SU-DHL-6 (cell line): Measurements from ENCODE around the gene AMHR2.
"Not testable (repeated sequence)": the region's sequence is repeated elsewhere in the genome, so short reads cannot be mapped to it uniquely, and the experiment has no call there.

Experiments
- H2AFZ ChIP-seq: fragments of 200-600 bp; sonication (generic); 2 replicates; pipeline ENCODE4 v1.6.1; 2014; ENCODE audit warnings: low read depth, mild to moderate bottlenecking, moderate library complexity, mixed read lengths, antibody characterized with exemption, low read length; ENCODE audit not compliant: severe bottlenecking
- H3F3A ChIP-seq: fragments of 200-600 bp; shearing (Covaris generic); 2 replicates; pipeline ENCODE4 v1.6.0; 2016; ENCODE audit warnings: antibody characterized with exemption, mild to moderate bottlenecking; ENCODE audit not compliant: insufficient read depth
- H3K27ac ChIP-seq: fragments of 200-600 bp; sonication (generic); 2 replicates; pipeline ENCODE4 v1.5.1; 2016; ENCODE audit warnings: low read depth, mild to moderate bottlenecking, low read length, moderate library complexity, mixed read lengths
- H3K27me3 ChIP-seq: fragments of 200-600 bp; sonication (generic), shearing (Covaris generic); 2 replicates; pipeline ENCODE4 v1.6.0; 2014; ENCODE audit warnings: mild to moderate bottlenecking, low read length
- H3K36me3 ChIP-seq: fragments of 200-600 bp; sonication (generic); 2 replicates; pipeline ENCODE4 v1.6.1; 2014; ENCODE audit warnings: mild to moderate bottlenecking, low read length, mixed read lengths
- H3K4me2 ChIP-seq: fragments of 300-600, 200-600 bp; shearing (Covaris generic), sonication (generic); 2 replicates; pipeline ENCODE4 v1.6.0; 2014; ENCODE audit warnings: low read length, low read depth, mild to moderate bottlenecking; ENCODE audit not compliant: poor library complexity, severe bottlenecking
- H3K4me3 ChIP-seq: fragments of 200-600 bp; sonication (generic); 2 replicates; pipeline ENCODE4 v1.5.1; 2014; ENCODE audit warnings: antibody characterized with exemption, low read length, mild to moderate bottlenecking, mixed read lengths; ENCODE audit not compliant: insufficient read depth, poor library complexity, severe bottlenecking
- H3K79me2 ChIP-seq: fragments of 200-600 bp; sonication (generic); 2 replicates; pipeline ENCODE4 v1.6.1; 2014; ENCODE audit warnings: mild to moderate bottlenecking, low read length, moderate library complexity; ENCODE audit not compliant: insufficient read depth
- H3K9ac ChIP-seq: fragments of 200-600 bp; sonication (generic); 2 replicates; pipeline ENCODE4 v1.7.0; 2014; ENCODE audit warnings: mild to moderate bottlenecking, low read length
- H3K9me2 ChIP-seq: fragments of 200-600 bp; sonication (generic); replicated peaks from 2 replicates; pipeline ENCODE4 v1.6.1; 2014; ENCODE audit warnings: low read length; ENCODE audit not compliant: insufficient read depth
- H3K9me3 ChIP-seq: fragments of 200-600 bp; sonication (generic); 2 replicates; pipeline ENCODE4 v1.6.1; 2014; ENCODE audit warnings: low read length, mixed read lengths; ENCODE audit not compliant: insufficient read depth
- H4K20me1 ChIP-seq: fragments of 200-600 bp; sonication (generic); 2 replicates; pipeline ENCODE4 v1.6.1; 2014; ENCODE audit warnings: low read depth, mild to moderate bottlenecking, antibody characterized with exemption, low read length, moderate library complexity, mixed read lengths
- EZH2phosphoT487 ChIP-seq: fragments of 200-600 bp; sonication (generic), shearing (Covaris generic); conservative IDR thresholded peaks from 2 replicates; pipeline ENCODE4 v1.6.1; 2018; ENCODE audit warnings: mild to moderate bottlenecking, antibody characterized with exemption, low read length, moderate library complexity, mixed read lengths
- TF ChIP-seq, protein P1 (sequence below): fragments of 200-600 bp; sonication (generic); IDR thresholded peaks from one replicate; pipeline ENCODE4 v1.5.1; 2017; ENCODE audit warnings: antibody characterized with exemption, mild to moderate bottlenecking, low read length, moderate library complexity; ENCODE audit not compliant: insufficient read depth, poor library complexity, severe bottlenecking

AMHR2 gene

GRCh38 chr12:53413485-53414204 is 10.0 kb upstream of the AMHR2 start:
- TF ChIP-seq EZH2phosphoT487 = no peak
- TF ChIP-seq, protein P1, sequence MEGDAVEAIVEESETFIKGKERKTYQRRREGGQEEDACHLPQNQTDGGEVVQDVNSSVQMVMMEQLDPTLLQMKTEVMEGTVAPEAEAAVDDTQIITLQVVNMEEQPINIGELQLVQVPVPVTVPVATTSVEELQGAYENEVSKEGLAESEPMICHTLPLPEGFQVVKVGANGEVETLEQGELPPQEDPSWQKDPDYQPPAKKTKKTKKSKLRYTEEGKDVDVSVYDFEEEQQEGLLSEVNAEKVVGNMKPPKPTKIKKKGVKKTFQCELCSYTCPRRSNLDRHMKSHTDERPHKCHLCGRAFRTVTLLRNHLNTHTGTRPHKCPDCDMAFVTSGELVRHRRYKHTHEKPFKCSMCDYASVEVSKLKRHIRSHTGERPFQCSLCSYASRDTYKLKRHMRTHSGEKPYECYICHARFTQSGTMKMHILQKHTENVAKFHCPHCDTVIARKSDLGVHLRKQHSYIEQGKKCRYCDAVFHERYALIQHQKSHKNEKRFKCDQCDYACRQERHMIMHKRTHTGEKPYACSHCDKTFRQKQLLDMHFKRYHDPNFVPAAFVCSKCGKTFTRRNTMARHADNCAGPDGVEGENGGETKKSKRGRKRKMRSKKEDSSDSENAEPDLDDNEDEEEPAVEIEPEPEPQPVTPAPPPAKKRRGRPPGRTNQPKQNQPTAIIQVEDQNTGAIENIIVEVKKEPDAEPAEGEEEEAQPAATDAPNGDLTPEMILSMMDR = no peak
- Histone ChIP-seq H3K9me2 (no peaks in the 10 kb centered on the region), H2AFZ (no peak overlapping the region), H3K4me2 (no peak overlapping the region), H3K9me3 (no peaks in the 10 kb centered on the region), H3K79me2 (no peaks in the 10 kb centered on the region), H3K4me3 (no peak overlapping the region), H3K36me3 (peaks cover 16% of the 10 kb centered on the region; the same call in 1 of the 2 replicates), H3K27me3 (no peaks in the 10 kb centered on the region), H3K9ac (no peak overlapping the region), H3K27ac (no peak overlapping the region), H3F3A (0 out of 2 replicates have a peak, but pooled peaks cover 8% of the 10 kb centered on the region), H4K20me1 (no peaks in the 10 kb centered on the region)

DNA sequence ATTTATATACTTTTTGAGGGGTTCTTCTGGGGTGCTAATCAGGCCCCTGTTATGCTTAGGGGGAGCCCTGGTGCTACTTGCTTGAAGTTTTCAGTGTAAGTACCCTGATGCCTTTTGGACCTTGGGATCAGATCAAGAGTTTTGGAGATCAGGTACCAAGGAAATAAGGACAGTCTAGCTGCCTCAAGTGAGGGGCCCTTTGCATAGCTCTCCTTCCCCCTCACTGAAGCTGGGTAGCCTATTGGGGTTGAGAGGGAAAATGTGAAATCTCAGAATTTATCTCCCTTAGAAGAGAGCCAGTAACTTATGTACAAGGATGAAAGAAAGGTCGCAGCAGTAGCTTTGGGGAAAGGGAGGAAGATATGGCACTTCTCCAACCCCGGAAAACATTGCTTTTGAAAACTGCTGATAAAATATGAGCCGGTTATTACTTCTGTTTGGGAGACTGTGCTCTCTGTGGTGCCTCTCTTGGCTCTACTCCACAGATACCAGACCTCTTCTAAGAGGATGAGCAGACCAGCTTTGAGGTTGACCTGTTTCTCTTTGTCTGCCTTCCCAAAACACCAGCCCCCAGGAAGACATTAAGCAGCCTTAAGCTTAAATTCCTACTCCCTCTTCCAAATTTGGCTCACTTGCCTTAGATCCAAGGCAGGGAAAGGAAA is 8.8 kb upstream of the AMHR2 start:
- no peak for TF ChIP-seq EZH2phosphoT487
- TF ChIP-seq, protein P1 = no peak
- Histone ChIP-seq H3K79me2 (no peaks in the 10 kb centered on the region), H3K4me2 (no peak overlapping the region)

GRCh38 chr12:53415752-53416389 is 7.8 kb upstream of the AMHR2 start:
- H3K79me2 ChIP-seq, H3K4me2 ChIP-seq, H3K9me3 ChIP-seq, H3K9me2 ChIP-seq, H3F3A ChIP-seq, H2AFZ ChIP-seq, H3K27me3 ChIP-seq, H3K9ac ChIP-seq, H3K27ac ChIP-seq, H4K20me1 ChIP-seq, H3K4me3 ChIP-seq: not testable (repeated sequence)
- H3K36me3 ChIP-seq = peaks cover 16% of the 10 kb centered on the region; the same call in 1 of the 2 replicates

More for the DNA sequence above, 8.8 kb upstream of the AMHR2 start:
- H3K27me3 ChIP-seq = no peaks in the 10 kb centered on the region
- H3K9me2 ChIP-seq = no peaks in the 10 kb centered on the region
- no peaks in the 10 kb centered on the region for H4K20me1 ChIP-seq
- H3K27ac ChIP-seq = no peak overlapping the region
- no peak overlapping the region for H2AFZ ChIP-seq
- H3K36me3 ChIP-seq = peaks cover 16% of the 10 kb centered on the region; the same call in 1 of the 2 replicates
- H3K4me3 ChIP-seq = no peak overlapping the region
- H3K9me3 ChIP-seq = no peaks in the 10 kb centered on the region
- no peak overlapping the region for H3K9ac ChIP-seq
- H3F3A ChIP-seq = 0 out of 2 replicates have a peak, but pooled peaks cover 8% of the 10 kb centered on the region

DNA sequence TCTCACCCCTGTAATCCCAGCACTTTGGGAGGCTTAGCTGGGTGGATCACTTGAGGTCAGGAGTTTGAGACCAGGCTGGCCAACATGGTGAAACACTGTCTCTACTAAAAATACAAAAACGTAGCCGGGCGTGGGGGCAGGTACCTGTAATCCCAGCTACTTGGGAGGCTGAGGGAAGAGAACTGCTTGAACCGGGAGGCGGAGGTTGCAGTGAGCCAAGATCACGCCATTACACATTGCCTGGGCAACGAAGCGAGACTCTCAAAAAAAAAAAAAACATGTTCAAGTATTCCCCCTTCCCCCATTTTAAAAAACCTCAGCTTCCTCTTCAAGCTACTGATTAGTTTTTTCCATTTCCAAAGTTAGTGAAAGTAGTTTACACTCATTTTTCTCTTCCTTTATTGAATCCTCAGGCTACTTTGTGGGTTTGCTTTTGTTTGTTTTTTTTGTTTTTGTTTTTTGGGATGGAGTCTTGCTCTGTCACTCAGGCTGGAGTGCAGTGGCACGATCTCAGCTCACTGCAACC is 6.3 kb upstream of the AMHR2 start:
- not testable (repeated sequence) for H3K9ac ChIP-seq, H3K27me3 ChIP-seq, H3K9me2 ChIP-seq, H3K79me2 ChIP-seq, H3K27ac ChIP-seq, H3F3A ChIP-seq, H2AFZ ChIP-seq, H3K4me3 ChIP-seq, H3K9me3 ChIP-seq, H4K20me1 ChIP-seq, H3K4me2 ChIP-seq
- peaks cover 11% of the 10 kb centered on the region; the same call in 1 of the 2 replicates for H3K36me3 ChIP-seq
